Thoracic aorta (tissue), 2 donors: ENCODE results near the gene LCMT1. TPM values are rescaled to one million over a fixed set of nuclear protein-coding genes. Genes with fewer than 3 reads are reported as not detected.

Source experiments
- ATAC-seq: fragments of 150-250 bp; one replicate; pipeline ENCODE4 v1.8.0; 2017; ENCODE audit warnings: low read depth; ENCODE audit not compliant: insufficient number of reproducible peaks, low FRiP score
- DNase-seq: peaks from one replicate; pipeline ENCODE4 v3.0.0-alpha.2; 2020; ENCODE audit warnings: low spot score
- H3K27ac ChIP-seq, 2 donors: fragments of 200-600 bp; sonication (generic); 1 replicate in 1 of 2; 2 replicates in 1 of 2; pipeline ENCODE4 v1.5.1; 2016; ENCODE audit warnings: mild to moderate bottlenecking in 2 of 2, moderate library complexity in 2 of 2
- H3K27me3 ChIP-seq: fragments of 200-600 bp; sonication (generic); replicated peaks from 2 replicates; pipeline ENCODE4 v1.6.0; 2016; ENCODE audit warnings: mild to moderate bottlenecking; ENCODE audit not compliant: insufficient read depth
- H3K36me3 ChIP-seq: fragments of 200-600 bp; sonication (generic); one replicate; pipeline ENCODE4 v1.5.1; 2016
- H3K4me1 ChIP-seq, 2 donors: fragments of 200-600 bp; sonication (generic); 1 replicate in 1 of 2; 2 replicates in 1 of 2; pipeline versions ENCODE4 v1.5.1 to v1.6.0; 2016; ENCODE audit warnings: low read depth in 2 of 2, mild to moderate bottlenecking in 1 of 2; ENCODE audit not compliant: control insufficient read depth in 1 of 2
- H3K4me3 ChIP-seq: fragments of 200-600 bp; sonication (generic); 2 replicates; pipeline ENCODE4 v1.5.1; 2016; ENCODE audit warnings: mild to moderate bottlenecking
- H3K9me3 ChIP-seq: fragments of 200-600 bp; sonication (generic); 2 replicates; pipeline ENCODE4 v1.5.1; 2016
- total RNA-seq, 2 donors: library from RNA; depleted of rRNA; stranded (reverse); fragments of >200 nt; gene quantifications; one replicate each; pipeline versions ENCODE4 v1.1.0 to v1.2.3, GENCODE V29; 2016
- TF ChIP-seq, protein P1 (sequence below): fragments of 200-600 bp; sonication (generic); IDR thresholded peaks from one replicate; pipeline ENCODE4 v1.5.1; 2019; ENCODE audit warnings: antibody characterized with exemption

LCMT1 gene
- total RNA-seq, 2 donors from 2014 or later = 31.0 to 42.5 TPM

- Histone ChIP-seq H3K36me3 (no peaks in the 10 kb centered on the region), H3K9me3 (no peaks in the 10 kb centered on the region), H3K4me1 (peaks cover 0 to 18% of the 10 kb centered on the region in 2 donors), H3K27me3 (no peaks in the 10 kb centered on the region), H3K27ac (peak overlapping the region; percentile 81 to 87), H3K4me3 (no peak overlapping the region)
- TF ChIP-seq, protein P1, sequence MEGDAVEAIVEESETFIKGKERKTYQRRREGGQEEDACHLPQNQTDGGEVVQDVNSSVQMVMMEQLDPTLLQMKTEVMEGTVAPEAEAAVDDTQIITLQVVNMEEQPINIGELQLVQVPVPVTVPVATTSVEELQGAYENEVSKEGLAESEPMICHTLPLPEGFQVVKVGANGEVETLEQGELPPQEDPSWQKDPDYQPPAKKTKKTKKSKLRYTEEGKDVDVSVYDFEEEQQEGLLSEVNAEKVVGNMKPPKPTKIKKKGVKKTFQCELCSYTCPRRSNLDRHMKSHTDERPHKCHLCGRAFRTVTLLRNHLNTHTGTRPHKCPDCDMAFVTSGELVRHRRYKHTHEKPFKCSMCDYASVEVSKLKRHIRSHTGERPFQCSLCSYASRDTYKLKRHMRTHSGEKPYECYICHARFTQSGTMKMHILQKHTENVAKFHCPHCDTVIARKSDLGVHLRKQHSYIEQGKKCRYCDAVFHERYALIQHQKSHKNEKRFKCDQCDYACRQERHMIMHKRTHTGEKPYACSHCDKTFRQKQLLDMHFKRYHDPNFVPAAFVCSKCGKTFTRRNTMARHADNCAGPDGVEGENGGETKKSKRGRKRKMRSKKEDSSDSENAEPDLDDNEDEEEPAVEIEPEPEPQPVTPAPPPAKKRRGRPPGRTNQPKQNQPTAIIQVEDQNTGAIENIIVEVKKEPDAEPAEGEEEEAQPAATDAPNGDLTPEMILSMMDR = no peak
- DNase-seq (no peak), ATAC-seq (no peak)
Observed at GRCh38 chr16:25065899-25066298, 45.6 kb upstream of the LCMT1 start.

DNA sequence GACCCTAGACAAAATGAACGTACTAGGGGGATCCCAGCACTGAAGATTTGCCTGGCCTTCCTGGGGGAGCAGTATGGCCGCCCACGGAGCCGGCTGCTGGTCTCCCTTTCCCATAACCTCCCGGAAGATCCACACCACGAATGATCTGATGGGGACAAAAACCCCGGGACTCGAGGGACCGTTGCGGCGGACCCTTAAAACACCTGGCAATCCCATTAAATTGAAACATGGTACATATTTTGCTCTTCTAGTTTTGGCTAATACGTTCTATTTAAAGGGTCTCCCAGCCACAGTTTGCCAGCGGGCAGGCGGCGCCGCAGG is 45.2 kb upstream of the LCMT1 start:
- H3K36me3 ChIP-seq = no peaks in the 10 kb centered on the region
- peak overlapping the region; percentile 81 for H3K4me3 ChIP-seq
- H3K9me3 ChIP-seq = no peaks in the 10 kb centered on the region
- DNase-seq (no peak), ATAC-seq (no peak)
- TF ChIP-seq, protein P1 = no peak
- H3K27ac ChIP-seq = peak overlapping the region; percentile 81 to 87
- no peaks in the 10 kb centered on the region for H3K27me3 ChIP-seq
- peaks cover 0 to 18% of the 10 kb centered on the region in 2 donors for H3K4me1 ChIP-seq

DNA sequence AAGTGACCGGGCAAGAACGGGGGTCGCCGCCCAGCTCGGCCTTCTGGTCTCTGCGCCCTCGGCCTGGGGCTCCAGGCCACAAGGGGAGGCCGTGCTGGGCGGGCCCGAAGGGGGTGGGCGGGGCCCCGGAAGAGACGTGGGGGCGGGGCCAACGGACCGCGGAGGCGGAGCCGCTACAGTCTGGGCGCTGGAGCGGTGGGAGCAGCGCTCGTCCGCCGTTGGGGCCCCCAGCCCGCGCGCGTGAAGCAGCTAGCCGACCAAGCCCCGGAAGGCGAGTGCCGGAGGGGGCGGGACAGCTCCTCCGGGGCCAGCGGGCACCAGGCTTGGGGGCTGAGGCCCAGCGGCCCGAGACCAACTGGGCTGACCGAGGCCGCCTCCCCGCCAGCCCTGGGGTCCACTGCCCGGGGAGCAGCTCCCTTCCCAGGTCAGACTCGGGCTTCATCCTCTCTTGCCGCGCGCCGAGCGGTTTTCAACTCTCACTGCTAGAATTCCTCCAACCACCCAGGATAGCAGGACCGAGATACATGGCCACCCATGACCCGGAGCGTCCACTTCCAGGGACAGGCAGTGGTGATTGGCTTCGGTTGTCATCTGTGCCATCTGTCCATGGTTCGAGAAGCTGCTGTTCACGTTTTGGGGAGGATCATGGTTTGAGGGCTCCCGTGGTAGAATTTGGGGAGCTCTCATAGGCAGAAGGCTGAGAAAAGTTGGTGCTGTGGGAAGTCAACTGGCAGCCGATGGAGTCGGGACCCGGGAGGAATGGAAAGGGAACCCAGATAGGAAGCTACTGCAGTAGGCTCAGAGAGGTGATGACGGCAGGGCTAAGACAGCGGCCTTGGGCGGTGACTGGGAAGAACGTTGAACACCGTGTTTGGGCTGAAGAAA is 44.6 kb upstream of the LCMT1 start:
- peak overlapping the region; percentile 81 to 87 for H3K27ac ChIP-seq
- no peaks in the 10 kb centered on the region for H3K36me3 ChIP-seq
- peak overlapping the region; percentile 81 for H3K4me3 ChIP-seq
- peaks cover 0 to 18% of the 10 kb centered on the region in 2 donors for H3K4me1 ChIP-seq
- H3K9me3 ChIP-seq = no peaks in the 10 kb centered on the region
- H3K27me3 ChIP-seq = no peaks in the 10 kb centered on the region
- peak; percentile 25 for DNase-seq
- peak; percentile 98 for ATAC-seq
- TF ChIP-seq, protein P1 = no peak

DNA sequence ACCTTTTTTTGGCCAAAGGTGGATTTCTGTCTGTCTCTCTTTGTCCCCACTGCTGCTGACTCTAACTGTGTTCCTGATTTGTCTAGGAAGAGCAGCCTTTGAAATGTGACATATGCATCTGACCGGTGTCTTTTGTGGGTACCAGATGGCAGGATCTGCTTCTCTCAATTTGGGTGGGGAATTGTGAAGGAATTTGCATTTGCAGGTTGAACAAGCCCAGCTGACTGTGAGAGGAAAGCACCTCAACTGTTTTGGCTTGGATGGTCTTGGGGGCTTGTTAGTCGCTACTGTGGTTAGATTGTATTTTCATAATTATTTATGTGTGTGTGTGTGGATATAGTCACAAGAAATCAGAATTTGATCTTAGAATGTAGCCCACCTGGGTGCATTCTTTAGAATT is 37.7 kb upstream of the LCMT1 start:
- H3K4me1 ChIP-seq = no peaks in the 10 kb centered on the region
- no peak overlapping the region for H3K27ac ChIP-seq
- H3K4me3 ChIP-seq = no peak overlapping the region
- no peaks in the 10 kb centered on the region for H3K36me3 ChIP-seq
- ATAC-seq (no peak), DNase-seq (no peak)
- no peaks in the 10 kb centered on the region for H3K27me3 ChIP-seq
- no peaks in the 10 kb centered on the region for H3K9me3 ChIP-seq
- TF ChIP-seq, protein P1 = no peak

DNA sequence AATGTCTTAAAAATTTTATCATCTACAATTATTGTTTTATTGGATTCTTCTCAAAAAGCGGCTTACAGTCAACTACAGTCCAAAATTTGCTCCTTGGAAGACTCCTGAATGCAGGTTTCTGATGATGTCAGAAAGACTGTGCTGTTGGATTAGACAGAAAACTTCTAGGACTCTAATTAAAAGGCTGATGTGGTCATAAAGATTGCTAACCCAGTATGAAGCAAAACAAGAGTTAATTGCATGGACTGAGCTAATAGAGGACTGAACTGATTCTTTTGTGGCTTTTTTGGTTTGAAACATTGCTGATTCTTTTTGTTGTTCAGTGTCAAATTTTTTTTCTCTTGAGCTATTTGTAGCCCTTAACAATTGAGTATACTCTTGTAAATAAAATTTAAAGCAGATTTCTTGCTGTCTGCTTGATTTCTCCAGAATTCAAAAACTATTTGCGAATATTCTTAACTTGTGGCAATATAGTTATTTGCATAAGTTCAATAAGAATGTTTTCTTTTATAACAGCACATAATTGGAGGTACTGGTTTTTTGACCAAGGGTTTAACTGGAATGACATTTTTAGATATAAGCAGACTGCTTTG is 33.1 kb upstream of the LCMT1 start:
- no peak for DNase-seq
- TF ChIP-seq, protein P1 = no peak
- no peak for ATAC-seq
- Histone ChIP-seq H3K4me3 (no peak overlapping the region), H3K27ac (no peak overlapping the region), H3K9me3 (no peaks in the 10 kb centered on the region), H3K4me1 (no peaks in the 10 kb centered on the region), H3K27me3 (no peaks in the 10 kb centered on the region), H3K36me3 (no peaks in the 10 kb centered on the region)
